ENCODE results near the gene CPSF3. TPM values are rescaled to one million over a fixed set of nuclear protein-coding genes. Genes with fewer than 3 reads are reported as not detected.

CPSF3 gene
- total RNA-seq, 1 donor from 2014 or later = 44.0 TPM

- Mint-ChIP-seq H3K36me3 (ENCODE audit: low read depth) (no peaks in the 10 kb centered on the region), H3K27ac (no peak overlapping the region), H3K4me3 (no peak overlapping the region), H3K4me1 (no peaks in the 10 kb centered on the region), H3K9me3 (no peaks in the 10 kb centered on the region), H3K27me3 (peaks cover 2% of the 10 kb centered on the region)
- ChIA-PET POLR2A (interaction anchor here (0.5 kb wide), 1 partner anchor 111 kb away, joined by 3 read pairs; no protein-coding TSS in a partner anchor), CTCF (no interaction called here)
- TF ChIP-seq, protein P1, sequence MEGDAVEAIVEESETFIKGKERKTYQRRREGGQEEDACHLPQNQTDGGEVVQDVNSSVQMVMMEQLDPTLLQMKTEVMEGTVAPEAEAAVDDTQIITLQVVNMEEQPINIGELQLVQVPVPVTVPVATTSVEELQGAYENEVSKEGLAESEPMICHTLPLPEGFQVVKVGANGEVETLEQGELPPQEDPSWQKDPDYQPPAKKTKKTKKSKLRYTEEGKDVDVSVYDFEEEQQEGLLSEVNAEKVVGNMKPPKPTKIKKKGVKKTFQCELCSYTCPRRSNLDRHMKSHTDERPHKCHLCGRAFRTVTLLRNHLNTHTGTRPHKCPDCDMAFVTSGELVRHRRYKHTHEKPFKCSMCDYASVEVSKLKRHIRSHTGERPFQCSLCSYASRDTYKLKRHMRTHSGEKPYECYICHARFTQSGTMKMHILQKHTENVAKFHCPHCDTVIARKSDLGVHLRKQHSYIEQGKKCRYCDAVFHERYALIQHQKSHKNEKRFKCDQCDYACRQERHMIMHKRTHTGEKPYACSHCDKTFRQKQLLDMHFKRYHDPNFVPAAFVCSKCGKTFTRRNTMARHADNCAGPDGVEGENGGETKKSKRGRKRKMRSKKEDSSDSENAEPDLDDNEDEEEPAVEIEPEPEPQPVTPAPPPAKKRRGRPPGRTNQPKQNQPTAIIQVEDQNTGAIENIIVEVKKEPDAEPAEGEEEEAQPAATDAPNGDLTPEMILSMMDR (IDR thresholded peaks at IDR 0.05) = no peak
- intact Hi-C loops (cut with micrococcal nuclease) = no loop called here
- no peak for ATAC-seq (ENCODE audit: low read depth)
- DNase-seq = no peak
These were observed 38.9 kb upstream of the CPSF3 start for GRCh38 chr2:9384521-9384920.

DNA sequence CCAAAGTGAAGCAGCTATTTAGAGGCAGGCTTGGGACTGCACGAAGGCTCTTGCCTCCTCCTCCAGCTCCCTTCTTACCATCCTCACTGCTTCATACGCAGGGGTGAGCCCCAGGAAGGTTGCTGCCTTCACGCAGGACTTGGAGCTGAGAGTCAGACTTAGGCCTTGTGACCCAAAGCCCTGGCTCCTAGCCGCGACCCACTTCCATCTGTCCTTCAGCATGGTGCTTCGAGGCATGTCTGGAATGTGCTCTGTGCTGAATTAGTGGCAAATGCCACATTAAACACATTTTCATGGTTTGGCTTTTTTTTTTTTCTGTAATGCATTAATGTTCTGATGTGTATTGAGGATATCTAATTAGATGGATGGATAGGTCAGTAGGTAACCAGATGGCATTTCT, 37.6 kb upstream of the CPSF3 start:
- Mint-ChIP-seq H3K27ac (no peak overlapping the region), H3K4me3 (no peak overlapping the region), H3K9me3 (no peaks in the 10 kb centered on the region), H3K36me3 (ENCODE audit: low read depth) (no peaks in the 10 kb centered on the region), H3K27me3 (peaks cover 2% of the 10 kb centered on the region), H3K4me1 (no peaks in the 10 kb centered on the region)
- DNase-seq (no peak), ATAC-seq (ENCODE audit: low read depth) (no peak)
- CTCF ChIA-PET = no interaction called here
- POLR2A ChIA-PET = no interaction called here
- intact Hi-C loops (cut with micrococcal nuclease) = no loop called here
- TF ChIP-seq, protein P1 (IDR thresholded peaks at IDR 0.05) = no peak

DNA sequence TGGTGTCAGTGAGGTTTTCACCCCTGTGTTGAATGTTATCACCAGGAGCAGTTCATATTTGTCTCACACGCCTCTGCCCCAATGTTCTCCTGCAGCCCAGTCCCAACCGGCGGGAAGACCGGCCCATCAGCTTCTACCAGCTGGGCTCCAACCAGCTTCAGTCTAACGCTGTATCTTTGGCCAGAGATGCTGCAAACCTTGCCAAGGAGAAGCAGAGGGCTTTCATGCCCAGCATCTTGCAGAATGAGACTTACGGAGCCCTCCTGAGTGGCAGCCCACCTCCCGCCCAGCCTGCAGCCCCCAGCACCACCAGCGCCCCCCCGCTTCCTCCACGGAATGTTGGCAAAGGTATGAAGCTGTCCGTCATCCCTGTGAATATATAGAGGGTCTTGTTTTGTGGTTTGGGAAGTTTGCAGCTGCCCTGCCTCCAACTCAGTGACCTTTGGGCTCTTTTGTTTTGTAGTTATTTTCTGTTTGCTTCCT, 35.2 kb upstream of the CPSF3 start:
- TF ChIP-seq, protein P1 (IDR thresholded peaks at IDR 0.05) = no peak
- no peaks in the 10 kb centered on the region for H3K9me3 Mint-ChIP-seq
- DNase-seq (no peak), ATAC-seq (ENCODE audit: low read depth) (no peak)
- H3K27ac Mint-ChIP-seq = no peak overlapping the region
- intact Hi-C loops (cut with micrococcal nuclease) = no loop called here
- ChIA-PET POLR2A (no interaction called here), CTCF (no interaction called here)
- H3K4me1 Mint-ChIP-seq = no peaks in the 10 kb centered on the region
- H3K36me3 Mint-ChIP-seq (ENCODE audit: low read depth) = no peaks in the 10 kb centered on the region
- H3K27me3 Mint-ChIP-seq = no peaks in the 10 kb centered on the region
- no peak overlapping the region for H3K4me3 Mint-ChIP-seq

DNA sequence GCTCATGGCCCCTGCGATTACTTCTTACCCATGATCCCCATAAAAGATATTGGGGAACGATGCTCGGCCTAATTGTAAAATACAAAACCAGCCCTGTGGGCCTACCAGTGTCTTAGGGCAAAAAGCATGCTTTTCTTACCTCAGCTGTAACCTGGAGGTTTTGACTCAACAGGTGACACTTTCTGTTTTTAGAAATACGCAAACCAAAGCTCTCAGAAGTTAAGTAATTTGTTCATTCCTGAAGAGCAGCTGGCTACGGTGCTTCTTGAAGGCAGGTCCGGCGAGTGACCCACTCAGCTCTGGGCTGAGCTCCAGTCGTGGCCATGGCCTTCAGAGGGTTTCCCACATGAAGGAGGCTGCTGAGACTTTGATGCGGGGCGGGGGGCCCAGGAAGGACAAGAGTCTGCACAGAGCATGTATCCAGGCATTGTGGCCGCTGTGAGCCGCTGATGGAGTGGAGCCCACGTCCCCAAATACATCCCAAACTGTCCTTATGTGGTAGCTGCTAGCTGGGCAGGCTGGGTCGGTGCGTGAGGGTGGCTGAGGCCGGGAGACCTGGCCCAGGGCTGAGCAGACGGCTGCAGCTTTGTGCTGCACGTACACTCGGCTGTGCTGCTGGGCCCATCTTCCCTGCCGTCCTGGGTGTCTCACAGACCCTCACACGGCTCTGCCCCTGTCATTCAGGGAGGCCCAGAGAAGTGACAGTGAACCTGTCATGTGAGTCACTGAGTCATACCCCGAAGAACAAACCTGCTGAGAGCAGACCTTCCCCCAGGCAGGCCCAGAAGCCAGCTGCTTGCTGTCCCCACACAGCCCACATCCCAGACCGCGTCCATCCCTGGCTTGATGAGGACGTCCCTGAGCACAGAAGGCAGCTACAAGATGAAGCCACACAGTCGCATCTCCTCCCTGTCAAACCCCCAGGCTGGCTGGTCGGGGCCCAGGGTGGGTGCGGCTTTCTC, 34.2 kb upstream of the CPSF3 start:
- DNase-seq (no peak), ATAC-seq (ENCODE audit: low read depth) (no peak)
- POLR2A ChIA-PET = no interaction called here
- Mint-ChIP-seq H3K4me1 (no peaks in the 10 kb centered on the region), H3K27ac (no peak overlapping the region), H3K27me3 (no peaks in the 10 kb centered on the region), H3K4me3 (no peak overlapping the region), H3K9me3 (no peaks in the 10 kb centered on the region), H3K36me3 (ENCODE audit: low read depth) (no peaks in the 10 kb centered on the region)
- CTCF ChIA-PET = no interaction called here
- intact Hi-C loops (cut with micrococcal nuclease) = no loop called here
- TF ChIP-seq, protein P1 (IDR thresholded peaks at IDR 0.05) = no peak

DNA sequence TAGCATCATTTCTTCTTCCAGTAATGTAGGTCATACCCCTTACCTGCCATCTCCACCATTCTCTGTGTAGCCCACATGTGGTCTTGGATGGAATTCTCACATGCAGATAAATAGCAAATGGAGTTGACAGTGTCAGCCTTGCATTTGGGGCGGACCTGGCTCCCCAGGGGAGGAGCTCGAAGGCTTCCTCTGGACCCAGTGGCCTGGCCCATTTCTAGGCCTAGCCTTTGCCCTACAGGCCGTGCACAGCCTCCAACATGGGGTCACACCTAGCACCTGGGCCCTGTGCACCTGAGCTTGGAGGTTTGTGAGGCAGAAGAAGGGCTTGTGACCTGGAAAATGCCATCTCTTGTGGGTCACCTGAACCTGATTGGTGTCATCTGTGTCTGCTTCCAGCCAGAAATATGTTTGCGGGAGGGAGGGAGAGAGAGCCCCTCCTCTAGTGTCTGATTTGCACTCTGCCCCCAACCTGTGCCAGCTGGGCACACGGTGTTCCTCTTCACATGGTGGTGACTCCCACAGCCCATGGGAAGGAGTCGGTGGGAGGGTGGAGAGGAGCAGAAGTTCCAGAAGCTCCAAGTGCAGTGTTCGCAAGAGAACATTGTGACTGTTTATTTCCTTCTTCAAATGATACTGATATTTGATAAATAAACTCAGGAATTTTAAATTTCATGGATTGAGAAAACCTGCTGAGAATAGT, 33.2 kb upstream of the CPSF3 start:
- ATAC-seq (ENCODE audit: low read depth) (no peak), DNase-seq (no peak)
- ChIA-PET CTCF (no interaction called here), POLR2A (no interaction called here)
- Mint-ChIP-seq H3K27me3 (no peaks in the 10 kb centered on the region), H3K4me1 (no peaks in the 10 kb centered on the region), H3K36me3 (ENCODE audit: low read depth) (no peaks in the 10 kb centered on the region), H3K4me3 (no peak overlapping the region), H3K9me3 (no peaks in the 10 kb centered on the region), H3K27ac (no peak overlapping the region)
- TF ChIP-seq, protein P1 (IDR thresholded peaks at IDR 0.05) = no peak
- intact Hi-C loops (cut with micrococcal nuclease) = no loop called here

Data from activated B cell treated with CpG ODN at 0.5 μM for 24 hours (primary cell).